ENCODE data around the gene FRMPD4. TPM values are rescaled to one million over a fixed set of nuclear protein-coding genes. Genes with fewer than 3 reads are reported as not detected.

Gene FRMPD4
- total RNA-seq, 2 experiments from 2014 or later, result not detected

- no peak for ATAC-seq
- no peak for TF ChIP-seq CTCF (IDR thresholded peaks at IDR 0.05)
- POLR2A ChIA-PET, result no interaction called here
- H3K27me3 Mint-ChIP-seq, result no peaks in the 10 kb centered on the region
- H3K4me1 Mint-ChIP-seq (ENCODE audit: low read depth), result no peaks in the 10 kb centered on the region
- H3K4me3 Mint-ChIP-seq, result no peak overlapping the region
- CTCF ChIA-PET, result no interaction called here
- H3K9me3 Mint-ChIP-seq, result no peaks in the 10 kb centered on the region
- no peak for DNase-seq
- H3K27ac Mint-ChIP-seq, result no peak overlapping the region
- intact Hi-C loops (cut with micrococcal nuclease), result no loop called here
- no peaks in the 10 kb centered on the region for H3K36me3 Mint-ChIP-seq (ENCODE audit: low read depth)
Observed at GRCh38 chrX:12396584-12396983, 258.3 kb downstream of the FRMPD4 start.

- POLR2A ChIA-PET, result no interaction called here
- DNase-seq, result no peak
- no peak for ATAC-seq
- H3K4me3 Mint-ChIP-seq, result no peak overlapping the region
- CTCF ChIA-PET, result no interaction called here
- no peaks in the 10 kb centered on the region for H3K27me3 Mint-ChIP-seq
- intact Hi-C loops (cut with micrococcal nuclease), result no loop called here
- no peaks in the 10 kb centered on the region for H3K4me1 Mint-ChIP-seq (ENCODE audit: low read depth)
- no peak for TF ChIP-seq CTCF (IDR thresholded peaks at IDR 0.05)
- H3K9me3 Mint-ChIP-seq, result no peaks in the 10 kb centered on the region
- H3K36me3 Mint-ChIP-seq (ENCODE audit: low read depth), result no peaks in the 10 kb centered on the region
- no peak overlapping the region for H3K27ac Mint-ChIP-seq
Observed at GRCh38 chrX:12400218-12400617, 261.9 kb downstream of the FRMPD4 start.

- CTCF ChIA-PET, result no interaction called here
Observed at GRCh38 chrX:12401252-12401651, 263.0 kb downstream of the FRMPD4 start.

GRCh38 chrX:12403474-12404082 is 265.3 kb downstream of the FRMPD4 start:
- DNase-seq (no peak), ATAC-seq (no peak)
- Mint-ChIP-seq H3K9me3 (no peaks in the 10 kb centered on the region), H3K36me3 (ENCODE audit: low read depth) (no peaks in the 10 kb centered on the region), H3K27me3 (no peaks in the 10 kb centered on the region), H3K4me1 (ENCODE audit: low read depth) (no peaks in the 10 kb centered on the region), H3K4me3 (no peak overlapping the region), H3K27ac (no peak overlapping the region)
- intact Hi-C loops (cut with micrococcal nuclease), result no loop called here
- TF ChIP-seq CTCF (IDR thresholded peaks at IDR 0.05), result no peak
- CTCF ChIA-PET, result no interaction called here
- POLR2A ChIA-PET, result no interaction called here

More at GRCh38 chrX:12401252-12401651, 263.0 kb downstream of the FRMPD4 start:
- Mint-ChIP-seq H3K4me1 (ENCODE audit: low read depth) (no peaks in the 10 kb centered on the region), H3K4me3 (no peak overlapping the region), H3K27me3 (no peaks in the 10 kb centered on the region), H3K27ac (no peak overlapping the region), H3K36me3 (ENCODE audit: low read depth) (no peaks in the 10 kb centered on the region), H3K9me3 (no peaks in the 10 kb centered on the region)
- TF ChIP-seq CTCF (IDR thresholded peaks at IDR 0.05), result no peak
- intact Hi-C loops (cut with micrococcal nuclease), result no loop called here
- DNase-seq (no peak), ATAC-seq (no peak)
- POLR2A ChIA-PET, result no interaction called here

- CTCF ChIA-PET, result no interaction called here
Observed at GRCh38 chrX:12405306-12405705, 267.0 kb downstream of the FRMPD4 start.

More at GRCh38 chrX:12405306-12405705, 267.0 kb downstream of the FRMPD4 start:
- no peak for DNase-seq
- no peak for TF ChIP-seq CTCF (IDR thresholded peaks at IDR 0.05)
- Mint-ChIP-seq H3K27ac (no peak overlapping the region), H3K4me1 (ENCODE audit: low read depth) (no peaks in the 10 kb centered on the region), H3K4me3 (no peak overlapping the region), H3K9me3 (no peaks in the 10 kb centered on the region), H3K27me3 (no peaks in the 10 kb centered on the region), H3K36me3 (ENCODE audit: low read depth) (no peaks in the 10 kb centered on the region)
- no peak for ATAC-seq
- intact Hi-C loops (cut with micrococcal nuclease), result no loop called here
- POLR2A ChIA-PET, result no interaction called here

Measured in activated CD8-positive, alpha-beta T cell treated with anti-CD3 and anti-CD28 coated beads for 36 hours (primary cell).